ENCODE results near the gene MBLAC1.

Gene MBLAC1

GRCh38 chr7:100152404-100152803 is 25.6 kb downstream of the MBLAC1 start:
- Histone ChIP-seq H3K36me3 (ENCODE audit: insufficient read depth, low read length) (peaks cover 32% of the 10 kb centered on the region; the same call in 1 of the 2 replicates), H3K9ac (ENCODE audit: insufficient read length) (no peak overlapping the region), H3K9me3 (ENCODE audit: low read depth, low read length) (no peaks in the 10 kb centered on the region), H3K4me3 (no peak overlapping the region), H3K27ac (no peak overlapping the region)
- no peak for DNase-seq (ENCODE audit: low read depth, low spot score)
- TF ChIP-seq EZH2 (IDR thresholded peaks at IDR 0.05) = no peak
- TF ChIP-seq FOXP2 (optimal IDR thresholded peaks at IDR 0.05; ENCODE audit: control extremely low read depth, extremely low read length, insufficient read depth) = no peak
- TF ChIP-seq POLR2AphosphoS5 (IDR thresholded peaks at IDR 0.05; ENCODE audit: borderline replicate concordance, low read depth, low read length) = no peak

GRCh38 chr7:100152937-100153666 is 26.3 kb downstream of the MBLAC1 start:
- H3K36me3 ChIP-seq (ENCODE audit: insufficient read depth, low read length) = peaks cover 32% of the 10 kb centered on the region; the same call in 1 of the 2 replicates
- H3K9ac ChIP-seq (ENCODE audit: insufficient read length) = no peak overlapping the region
- no peak overlapping the region for H3K27ac ChIP-seq
- no peak for DNase-seq (ENCODE audit: low read depth, low spot score)
- no peak overlapping the region for H3K4me3 ChIP-seq
- TF ChIP-seq POLR2AphosphoS5 (IDR thresholded peaks at IDR 0.05; ENCODE audit: borderline replicate concordance, low read depth, low read length) (peak; percentile 27; the same call in 1 of the 2 replicates), FOXP2 (optimal IDR thresholded peaks at IDR 0.05; ENCODE audit: control extremely low read depth, extremely low read length, insufficient read depth) (no peak)
- H3K9me3 ChIP-seq (ENCODE audit: low read depth, low read length) = no peaks in the 10 kb centered on the region

GRCh38 chr7:100153708-100154535 is 27.2 kb downstream of the MBLAC1 start:
- no peak overlapping the region for H3K9ac ChIP-seq (ENCODE audit: insufficient read length)
- TF ChIP-seq FOXP2 (optimal IDR thresholded peaks at IDR 0.05; ENCODE audit: control extremely low read depth, extremely low read length, insufficient read depth) (no peak), POLR2AphosphoS5 (IDR thresholded peaks at IDR 0.05; ENCODE audit: borderline replicate concordance, low read depth, low read length) (0 out of 2 replicates have a peak, but pooled peaks have one; percentile 8)
- no peak for DNase-seq (ENCODE audit: low read depth, low spot score)
- H3K27ac ChIP-seq = peak overlapping the region; percentile 50
- H3K4me3 ChIP-seq = no peak overlapping the region
- no peaks in the 10 kb centered on the region for H3K9me3 ChIP-seq (ENCODE audit: low read depth, low read length)
- H3K36me3 ChIP-seq (ENCODE audit: insufficient read depth, low read length) = peaks cover 32% of the 10 kb centered on the region; the same call in 1 of the 2 replicates

- Histone ChIP-seq H3K4me3 (no peak overlapping the region), H3K36me3 (ENCODE audit: insufficient read depth, low read length) (peaks cover 32% of the 10 kb centered on the region; the same call in 1 of the 2 replicates), H3K9me3 (ENCODE audit: low read depth, low read length) (no peaks in the 10 kb centered on the region), H3K9ac (ENCODE audit: insufficient read length) (no peak overlapping the region), H3K27ac (no peak overlapping the region; the same call in 1 of the 2 replicates)
- no peak for DNase-seq (ENCODE audit: low read depth, low spot score)
- TF ChIP-seq EZH2 (IDR thresholded peaks at IDR 0.05) (no peak), POLR2AphosphoS5 (IDR thresholded peaks at IDR 0.05; ENCODE audit: borderline replicate concordance, low read depth, low read length) (peak; percentile 29), FOXP2 (optimal IDR thresholded peaks at IDR 0.05; ENCODE audit: control extremely low read depth, extremely low read length, insufficient read depth) (no peak)
These were observed 28.1 kb downstream of the MBLAC1 start for GRCh38 chr7:100154651-100155491.

GRCh38 chr7:100155553-100156317 is 29.0 kb downstream of the MBLAC1 start:
- TF ChIP-seq POLR2AphosphoS5 (IDR thresholded peaks at IDR 0.05; ENCODE audit: borderline replicate concordance, low read depth, low read length) (no peak), EZH2 (IDR thresholded peaks at IDR 0.05) (no peak), FOXP2 (optimal IDR thresholded peaks at IDR 0.05; ENCODE audit: control extremely low read depth, extremely low read length, insufficient read depth) (no peak)
- Histone ChIP-seq H3K9ac (ENCODE audit: insufficient read length) (no peak overlapping the region), H3K9me3 (ENCODE audit: low read depth, low read length) (no peaks in the 10 kb centered on the region), H3K4me3 (no peak overlapping the region), H3K27ac (0 out of 2 replicates have a peak overlapping the region, but pooled peaks have one; percentile 25), H3K36me3 (ENCODE audit: insufficient read depth, low read length) (peaks cover 32% of the 10 kb centered on the region; the same call in 1 of the 2 replicates)
- no peak for DNase-seq (ENCODE audit: low read depth, low spot score)

GRCh38 chr7:100156331-100157068 is 29.7 kb downstream of the MBLAC1 start:
- Histone ChIP-seq H3K9me3 (ENCODE audit: low read depth, low read length) (no peaks in the 10 kb centered on the region), H3K4me3 (no peak overlapping the region), H3K36me3 (ENCODE audit: insufficient read depth, low read length) (peaks cover 32% of the 10 kb centered on the region; the same call in 1 of the 2 replicates), H3K27ac (no peak overlapping the region), H3K9ac (ENCODE audit: insufficient read length) (no peak overlapping the region)
- no peak for DNase-seq (ENCODE audit: low read depth, low spot score)
- no peak for TF ChIP-seq POLR2AphosphoS5 (IDR thresholded peaks at IDR 0.05; ENCODE audit: borderline replicate concordance, low read depth, low read length)
- TF ChIP-seq FOXP2 (optimal IDR thresholded peaks at IDR 0.05; ENCODE audit: control extremely low read depth, extremely low read length, insufficient read depth) = no peak
- no peak for TF ChIP-seq EZH2 (IDR thresholded peaks at IDR 0.05)

GRCh38 chr7:100157069-100157333 is 30.2 kb downstream of the MBLAC1 start:
- TF ChIP-seq EZH2 (IDR thresholded peaks at IDR 0.05) = no peak
- TF ChIP-seq POLR2AphosphoS5 (IDR thresholded peaks at IDR 0.05; ENCODE audit: borderline replicate concordance, low read depth, low read length) = no peak
- TF ChIP-seq FOXP2 (optimal IDR thresholded peaks at IDR 0.05; ENCODE audit: control extremely low read depth, extremely low read length, insufficient read depth) = no peak
- H3K9ac ChIP-seq (ENCODE audit: insufficient read length) = no peak overlapping the region
- peak overlapping the region; percentile 88; the same call in 1 of the 2 replicates for H3K4me3 ChIP-seq
- no peak for DNase-seq (ENCODE audit: low read depth, low spot score)
- peaks cover 32% of the 10 kb centered on the region; the same call in 1 of the 2 replicates for H3K36me3 ChIP-seq (ENCODE audit: insufficient read depth, low read length)
- H3K9me3 ChIP-seq (ENCODE audit: low read depth, low read length) = no peaks in the 10 kb centered on the region
- no peak overlapping the region for H3K27ac ChIP-seq

Measured in SK-N-MC (cell line).